HCT116 (cell line): ENCODE data around the gene CRYBG2. TPM values are rescaled to one million over a fixed set of nuclear protein-coding genes. Genes with fewer than 3 reads are reported as not detected.
A peak's percentile ranks its signal among the peaks of the same experiment; 100 is the strongest.

Source experiments
- ATAC-seq: fragments of 200-7000 bp; cut with Tn5 transposase; 2 replicates; pipeline ENCODE4 v1.9.1; 2020; ENCODE audit warnings: mild to moderate bottlenecking, moderate library complexity
- BruUV-seq: library from RNA; stranded (reverse); fragments of 400-500 nt; replicated peaks from 2 replicates; lab custom pipeline; 2021; lab: Mats Ljungman, UMichigan
- CTCF ChIA-PET: fragments of 300-600 bp; sonication (Branson Sonifier 250); formaldehyde crosslinking; loops from one replicate; lab custom pipeline; 2021; ENCODE audit warnings: antibody characterized with exemption; lab: Charles Lee
- POLR2A ChIA-PET: fragments of 300-600, 350-600 bp; sonication (Branson Sonifier 250); formaldehyde crosslinking; loops from one replicate; lab custom pipeline; 2021; ENCODE audit warnings: antibody characterized with exemption; lab: Charles Lee
- RAD21 ChIA-PET, 2 experiments: fragments of 300-600 bp; sonication (Branson Sonifier 250); formaldehyde crosslinking; loops; one replicate each; lab custom pipeline; 2023; ENCODE audit warnings: low total read pairs in 2 of 2; ENCODE audit not compliant: uncharacterized antibody in 2 of 2, unreplicated experiment in 2 of 2, low non-redundant PET in 1 of 2; lab: Charles Lee
- DNase-seq: peaks from one replicate; pipeline ENCODE4 v3.0.0-alpha.2; 2010; ENCODE audit warnings: low read depth, low spot score
- H2AFZ ChIP-seq: fragments of 200-600 bp; shearing (Covaris generic), sonication (generic); 2 replicates; pipeline ENCODE4 v1.6.1; 2017; ENCODE audit warnings: low read depth, mixed run types, mixed read lengths, antibody characterized with exemption, low read length; ENCODE audit not compliant: poor library complexity, severe bottlenecking
- H3K27ac ChIP-seq: 2 replicates; pipeline ENCODE4 v1.5.1; 2012; ENCODE audit warnings: low read depth, low read length
- H3K27me3 ChIP-seq: fragments of 200-600 bp; sonication (generic); 2 replicates; pipeline ENCODE4 v1.6.1; 2016; ENCODE audit warnings: mixed run types, low read length, mixed read lengths; ENCODE audit not compliant: insufficient read depth
- H3K36me3 ChIP-seq, 2 experiments: fragments of 200-500 bp in 1 of 2; fragments of 200-600 bp in 1 of 2; sonication (Bioruptor generic) in 1 of 2; sonication (generic) in 1 of 2; 2 replicates each; pipeline versions ENCODE4 v1.5.1 to v1.6.1; 2014 to 2016; ENCODE audit warnings: low read length in 2 of 2, inconsistent platforms in 1 of 2, mixed read lengths in 1 of 2, mixed run types in 1 of 2; ENCODE audit not compliant: insufficient read depth in 2 of 2, control insufficient read depth in 1 of 2
- H3K4me1 ChIP-seq, 2 experiments: fragments of 200-600 bp in 1 of 2; sonication (generic) in 1 of 2; 2 replicates each; pipeline versions ENCODE4 v1.5.1 to v1.6.1; 2012 to 2017; ENCODE audit warnings: low read length in 2 of 2, inconsistent platforms in 1 of 2, mild to moderate bottlenecking in 1 of 2, mixed read lengths in 1 of 2, mixed run types in 1 of 2, moderate library complexity in 1 of 2; ENCODE audit not compliant: insufficient read depth in 2 of 2, control insufficient read depth in 1 of 2
- H3K4me2 ChIP-seq: fragments of 200-600 bp; sonication (generic); 2 replicates; pipeline ENCODE4 v1.6.1; 2017; ENCODE audit warnings: mixed run types, low read length, mixed read lengths
- H3K4me3 ChIP-seq, 2 experiments: fragments of 200-600 bp in 1 of 2; sonication (generic) in 1 of 2; replicated peaks in 1 of 2; 2 replicates each; pipeline ENCODE4 v1.5.1; 2011 to 2016; ENCODE audit warnings: low read length in 2 of 2, control low read depth in 1 of 2, low read depth in 1 of 2, mild to moderate bottlenecking in 1 of 2, mixed read lengths in 1 of 2, mixed run types in 1 of 2
- H3K79me2 ChIP-seq: fragments of 200-600 bp; sonication (generic); 2 replicates; pipeline ENCODE4 v1.6.1; 2017; ENCODE audit warnings: mild to moderate bottlenecking, mixed run types, low read length, moderate library complexity, mixed read lengths; ENCODE audit not compliant: insufficient read depth
- H3K9ac ChIP-seq: fragments of 200-600 bp; sonication (generic); 2 replicates; pipeline ENCODE4 v1.6.1; 2016; ENCODE audit warnings: low read length, mixed read lengths
- H3K9me2 ChIP-seq: fragments of 200-600 bp; sonication (generic), shearing (Covaris generic); 2 replicates; pipeline ENCODE4 v1.6.1; 2017; ENCODE audit warnings: mixed run types, mild to moderate bottlenecking, moderate library complexity; ENCODE audit not compliant: insufficient read depth
- H3K9me3 ChIP-seq, 2 experiments: fragments of 200-500 bp in 1 of 2; fragments of 200-600 bp in 1 of 2; sonication (Bioruptor generic) in 1 of 2; sonication (generic) in 1 of 2; 2 replicates each; pipeline ENCODE4 v1.6.1; 2014 to 2017; ENCODE audit warnings: low read length in 2 of 2, mixed read lengths in 2 of 2, inconsistent platforms in 1 of 2, low read depth in 1 of 2, mild to moderate bottlenecking in 1 of 2, mixed run types in 1 of 2, moderate library complexity in 1 of 2; ENCODE audit not compliant: control insufficient read depth in 1 of 2, insufficient read depth in 1 of 2
- H4K20me1 ChIP-seq: fragments of 200-600 bp; sonication (generic), shearing (Covaris generic); 2 replicates; pipeline ENCODE4 v1.6.1; 2017; ENCODE audit warnings: mixed run types, mild to moderate bottlenecking, moderate library complexity; ENCODE audit not compliant: insufficient read depth
- ATF3 ChIP-seq: IDR thresholded peaks from 2 replicates; pipeline ENCODE4 v1.6.1; 2012
- CBX3 ChIP-seq: IDR thresholded peaks from 2 replicates; pipeline ENCODE4 v1.6.1; 2012; ENCODE audit warnings: low read depth
- CEBPB ChIP-seq: IDR thresholded peaks from 2 replicates; pipeline ENCODE4 v1.6.1; 2012; ENCODE audit warnings: low read depth
- CTCF ChIP-seq, 3 experiments: fragments of 200-600 bp in 1 of 3; sonication (generic) in 1 of 3; IDR thresholded peaks in 2 of 3; conservative IDR thresholded peaks in 1 of 3; 2 replicates each; pipeline ENCODE4 v1.5.1; 2012 to 2017; ENCODE audit warnings: low read depth in 2 of 3, low read length in 2 of 3, antibody characterized with exemption in 1 of 3, borderline replicate concordance in 1 of 3, control low read depth in 1 of 3, mild to moderate bottlenecking in 1 of 3, mixed read lengths in 1 of 3, mixed run types in 1 of 3, moderate library complexity in 1 of 3; ENCODE audit not compliant: insufficient read depth in 1 of 3
- ELF1 ChIP-seq: IDR thresholded peaks from 2 replicates; pipeline ENCODE4 v1.6.1; 2012; ENCODE audit warnings: low read depth, borderline replicate concordance
- EZH2 ChIP-seq: fragments of 200-600 bp; sonication (generic); IDR thresholded peaks from 2 replicates; pipeline ENCODE4 v1.6.1; 2017; ENCODE audit warnings: antibody characterized with exemption, mixed run types
- EZH2phosphoT487 ChIP-seq: fragments of 200-600 bp; IDR thresholded peaks from 2 replicates; pipeline ENCODE4 v1.6.1; 2018; ENCODE audit warnings: antibody characterized with exemption, borderline replicate concordance
- FOSL1 ChIP-seq: IDR thresholded peaks from 2 replicates; pipeline ENCODE4 v1.6.1; 2012; ENCODE audit warnings: low read depth
- JUND ChIP-seq: IDR thresholded peaks from 2 replicates; pipeline ENCODE4 v1.6.1; 2012
- POLR2A ChIP-seq: IDR thresholded peaks from 2 replicates; pipeline ENCODE4 v1.7.0; 2011; ENCODE audit warnings: borderline replicate concordance; ENCODE audit not compliant: insufficient read depth, insufficient read length; ENCODE audit errors: extremely low read depth
- POLR2AphosphoS5 ChIP-seq: IDR thresholded peaks from 2 replicates; pipeline ENCODE4 v1.6.1; 2011; ENCODE audit warnings: mild to moderate bottlenecking, low read depth, low read length, moderate library complexity
- REST ChIP-seq: IDR thresholded peaks from 2 replicates; pipeline ENCODE4 v1.6.1; 2012; ENCODE audit warnings: low read depth
- SP1 ChIP-seq: IDR thresholded peaks from 2 replicates; pipeline ENCODE4 v1.6.1; 2012; ENCODE audit warnings: low read depth
- SRF ChIP-seq: IDR thresholded peaks from 2 replicates; pipeline ENCODE4 v1.6.1; 2012; ENCODE audit warnings: low read depth
- YY1 ChIP-seq: IDR thresholded peaks from 2 replicates; pipeline ENCODE4 v1.6.1; 2011; ENCODE audit warnings: low read length, low read depth, moderate library complexity, mild to moderate bottlenecking; ENCODE audit not compliant: insufficient replicate concordance; ENCODE audit errors: extremely low read depth
- ZBTB33 ChIP-seq: IDR thresholded peaks from 2 replicates; pipeline ENCODE4 v1.6.1; 2011; ENCODE audit warnings: mild to moderate bottlenecking, low read length, moderate library complexity; ENCODE audit not compliant: insufficient replicate concordance; ENCODE audit errors: extremely low read depth
- ZFX ChIP-seq: fragments of 450-650 bp; IDR thresholded peaks from 2 replicates; pipeline ENCODE4 v1.6.1; 2017
- ZNF274 ChIP-seq: fragments of 200-500 bp; sonication (Bioruptor generic); IDR thresholded peaks from 2 replicates; pipeline ENCODE4 v1.6.1; 2014; ENCODE audit warnings: mild to moderate bottlenecking, low read depth, low read length, inconsistent platforms
- intact Hi-C: fragments of 100-400 bp; cut with micrococcal nuclease; formaldehyde crosslinking; loops from 2 replicates; pipeline ENCODE4 v1.10.0; 2022
- total RNA-seq: library from RNA; stranded (reverse); gene quantifications from one replicate; pipeline ENCODE4 v1.2.1, GENCODE V29; 2021; ENCODE audit not compliant: unreplicated experiment
- TF ChIP-seq, protein P1 (sequence below): IDR thresholded peaks from 2 replicates; pipeline ENCODE4 v1.6.1; 2012

The CRYBG2 gene
- total RNA-seq, 1 experiment from 2014 or later = 10.5 TPM

DNA sequence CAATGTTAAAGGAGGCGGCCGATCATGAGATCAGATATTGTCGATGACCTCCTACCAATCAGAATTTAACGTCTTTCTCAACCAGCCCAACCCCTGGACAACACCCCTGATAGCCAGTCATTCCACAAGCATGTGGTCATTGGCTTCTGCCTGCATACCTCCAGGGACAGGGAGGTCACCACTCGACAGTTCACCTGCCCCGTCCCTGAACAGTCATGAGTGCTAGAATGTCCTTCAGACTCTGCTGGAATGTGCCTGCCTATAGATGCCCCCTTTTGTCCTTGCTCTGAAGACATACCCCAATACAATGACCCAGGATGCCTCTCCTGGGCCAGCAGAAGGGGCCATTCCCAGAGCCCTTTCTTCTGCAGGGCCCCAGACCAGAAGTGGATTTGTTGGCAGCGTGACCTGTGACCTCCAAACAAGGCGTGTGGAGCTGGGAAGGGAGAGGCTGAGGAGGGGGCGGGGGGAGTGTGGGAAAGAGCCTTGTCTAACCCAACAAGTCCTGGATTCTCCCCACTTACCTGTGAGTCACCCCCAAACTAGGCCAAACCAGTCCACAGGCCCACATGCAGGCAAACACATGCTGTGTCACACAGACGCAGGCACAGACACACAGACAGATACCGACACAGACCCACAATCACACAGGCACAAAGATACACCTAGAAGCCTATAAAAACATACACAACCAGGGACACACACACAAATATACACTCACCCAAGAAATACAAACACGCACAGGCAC is 2.2 kb downstream of the CRYBG2 start:
- Histone ChIP-seq H3K27me3 (no peaks in the 10 kb centered on the region), H3K4me1 (peaks cover 59 to 72% of the 10 kb centered on the region in 2 experiments), H3K4me2 (peak overlapping the region; percentile 80), H3K27ac (no peak overlapping the region; the same call in 1 of the 2 replicates), H3K9ac (peak overlapping the region; percentile 49), H2AFZ (no peak overlapping the region), H3K79me2 (no peaks in the 10 kb centered on the region), H3K4me3 (peak overlapping the region in 1 of 2 experiments; percentile 35; a peak in 2 of 4 replicates), H3K9me3 (no peaks in the 10 kb centered on the region), H4K20me1 (no peaks in the 10 kb centered on the region), H3K36me3 (no peaks in the 10 kb centered on the region), H3K9me2 (no peaks in the 10 kb centered on the region)
- ChIA-PET RAD21 (no interaction called here), POLR2A (interaction anchor here (1.0 kb wide), 1 partner anchor 68 kb away, joined by 3 read pairs; no protein-coding TSS in a partner anchor), CTCF (interaction anchor here (0.9 kb wide), 1 partner anchor 10 kb away, joined by 3 read pairs; no protein-coding TSS in a partner anchor)
- peak; percentile 49 for ATAC-seq
- no TSS peak for BruUV-seq
- DNase-seq = peak; percentile 41
- intact Hi-C loops = no loop called here
- TF ChIP-seq ZFX (no peak), ELF1 (no peak), JUND (no peak), FOSL1 (no peak), ATF3 (no peak), REST (no peak), EZH2phosphoT487 (no peak), CTCF (IDR thresholded peaks at IDR 0.05 in 2 of 3, conservative IDR thresholded peaks at IDR 0.05 in 1 of 3; ENCODE audit: borderline replicate concordance in 1 of 3, insufficient read depth in 1 of 3, low read depth in 2 of 3, low read length in 2 of 3) (no peak), ZBTB33 (no peak), YY1 (no peak), CBX3 (no peak), POLR2AphosphoS5 (no peak), SRF (no peak), POLR2A (no peak), EZH2 (no peak), SP1 (no peak), CEBPB (no peak), ZNF274 (no peak)
- TF ChIP-seq, protein P1, sequence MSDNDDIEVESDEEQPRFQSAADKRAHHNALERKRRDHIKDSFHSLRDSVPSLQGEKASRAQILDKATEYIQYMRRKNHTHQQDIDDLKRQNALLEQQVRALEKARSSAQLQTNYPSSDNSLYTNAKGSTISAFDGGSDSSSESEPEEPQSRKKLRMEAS = no peak
